Caco-2 (cell line): ENCODE data around the gene SLC25A21. TPM values are rescaled to one million over a fixed set of nuclear protein-coding genes. Genes with fewer than 3 reads are reported as not detected.

Experiments used
- BruUV-seq: library from RNA; stranded (reverse); fragments of 400-500 nt; replicated peaks from 2 replicates; lab custom pipeline; 2021; lab: Mats Ljungman, UMichigan
- CTCF ChIA-PET: fragments of 300-600 bp; sonication (Branson Sonifier 250); formaldehyde crosslinking; loops from one replicate; lab custom pipeline; 2022; ENCODE audit warnings: antibody characterized with exemption; lab: Charles Lee
- POLR2A ChIA-PET: fragments of 300-600 bp; sonication (Branson Sonifier 250); formaldehyde crosslinking; loops from one replicate; lab custom pipeline; 2022; ENCODE audit warnings: antibody characterized with exemption; lab: Charles Lee
- DNase-seq, 2 experiments: peaks; one replicate each; pipeline versions ENCODE4 v3.0.0 to v3.0.0-alpha.2; 2020 to 2022
- H3K27me3 ChIP-seq: replicated peaks from 2 replicates; pipeline ENCODE4 v1.6.0; 2011; ENCODE audit warnings: low read length; ENCODE audit not compliant: control insufficient read depth, insufficient read depth
- H3K36me3 ChIP-seq: 2 replicates; pipeline ENCODE4 v1.5.1; 2011; ENCODE audit warnings: low read length; ENCODE audit not compliant: control insufficient read depth, insufficient read depth
- H3K4me1 ChIP-seq: fragments of 250-450 bp; sonication (Bioruptor Pico); 2 replicates; pipeline ENCODE4 v1.5.1; 2020; ENCODE audit warnings: mild to moderate bottlenecking
- H3K4me3 ChIP-seq: 2 replicates; pipeline ENCODE4 v1.5.1; 2011; ENCODE audit warnings: low read depth, mild to moderate bottlenecking, control low read depth, low read length
- H3K9me3 ChIP-seq: fragments of 250-450 bp; sonication (Bioruptor Pico); 2 replicates; pipeline ENCODE4 v1.5.1; 2020; ENCODE audit warnings: mild to moderate bottlenecking, moderate library complexity
- H3K27ac Mint-ChIP-seq: one replicate; pipeline ENCODE4 v1.8.0; 2022; ENCODE audit warnings: mixed read lengths; ENCODE audit not compliant: unreplicated experiment
- H3K27me3 Mint-ChIP-seq: one replicate; pipeline ENCODE4 v1.8.0; 2022; ENCODE audit warnings: mixed read lengths; ENCODE audit not compliant: insufficient read depth, unreplicated experiment
- H3K36me3 Mint-ChIP-seq: one replicate; pipeline ENCODE4 v1.8.0; 2022; ENCODE audit warnings: mild to moderate bottlenecking, mixed read lengths; ENCODE audit not compliant: insufficient read depth, unreplicated experiment
- H3K4me1 Mint-ChIP-seq: one replicate; pipeline ENCODE4 v1.8.0; 2022; ENCODE audit warnings: low read depth, mixed read lengths; ENCODE audit not compliant: unreplicated experiment
- H3K4me3 Mint-ChIP-seq: one replicate; pipeline ENCODE4 v1.8.0; 2022; ENCODE audit warnings: mild to moderate bottlenecking, moderate library complexity, mixed read lengths; ENCODE audit not compliant: unreplicated experiment
- H3K9me3 Mint-ChIP-seq: one replicate; pipeline ENCODE4 v1.8.0; 2022; ENCODE audit warnings: mixed read lengths; ENCODE audit not compliant: unreplicated experiment
- CTCF ChIP-seq, 2 experiments: fragments of 200-600 bp in 1 of 2; IDR thresholded peaks; 1 replicate in 1 of 2; 2 replicates in 1 of 2; pipeline versions ENCODE4 v1.5.1 to v1.8.0; 2011 to 2022; ENCODE audit warnings: antibody characterized with exemption in 1 of 2, control low read depth in 1 of 2, inconsistent platforms in 1 of 2, low read depth in 1 of 2, low read length in 1 of 2, mild to moderate bottlenecking in 1 of 2, moderate library complexity in 1 of 2; ENCODE audit not compliant: insufficient read depth in 1 of 2, severe bottlenecking in 1 of 2, unreplicated experiment in 1 of 2
- intact Hi-C: fragments of 100-400 bp; cut with micrococcal nuclease; formaldehyde crosslinking; loops from one replicate; pipeline ENCODE4 v1.10.0; 2022; ENCODE audit not compliant: unreplicated experiment
- total RNA-seq: library from RNA; stranded (reverse); gene quantifications from 2 replicates; pipeline ENCODE4 v1.2.3, GENCODE V29; 2022

SLC25A21 gene
- total RNA-seq, 1 experiment from 2014 or later: 3.2 TPM

- Mint-ChIP-seq H3K27ac (no peak overlapping the region), H3K27me3 (no peaks in the 10 kb centered on the region), H3K36me3 (no peaks in the 10 kb centered on the region), H3K4me3 (no peak overlapping the region), H3K4me1 (peaks cover 20% of the 10 kb centered on the region), H3K9me3 (no peaks in the 10 kb centered on the region)
- Histone ChIP-seq H3K4me3 (no peak overlapping the region), H3K4me1 (peaks cover 15% of the 10 kb centered on the region; the same call in 1 of the 2 replicates), H3K27me3 (no peaks in the 10 kb centered on the region), H3K36me3 (no peaks in the 10 kb centered on the region; the same call in 1 of the 2 replicates), H3K9me3 (peaks cover 13% of the 10 kb centered on the region)
- peak in 1 of 2 experiments; percentile 41 for DNase-seq
- ChIA-PET POLR2A (no interaction called here), CTCF (no interaction called here)
- TF ChIP-seq CTCF (IDR thresholded peaks at IDR 0.05; ENCODE audit: insufficient read depth in 1 of 2, low read depth in 1 of 2, low read length in 1 of 2, severe bottlenecking in 1 of 2, unreplicated experiment in 1 of 2): no peak
- intact Hi-C loops: loop anchor here (1.0 to 10.0 kb wide), 2 partner anchors 97 to 142 kb away; no protein-coding TSS in a partner anchor
- no TSS peak for BruUV-seq
Observed at GRCh38 chr14:37122288-37122687, 50.1 kb downstream of the SLC25A21 start.

- H3K9me3 Mint-ChIP-seq: no peaks in the 10 kb centered on the region
- POLR2A ChIA-PET: no interaction called here
- intact Hi-C loops: no loop called here
Observed at GRCh38 chr14:37118673-37119366, 53.6 kb downstream of the SLC25A21 start.

More at GRCh38 chr14:37118673-37119366, 53.6 kb downstream of the SLC25A21 start:
- no peak overlapping the region for H3K4me3 ChIP-seq
- peaks cover 18% of the 10 kb centered on the region; the same call in 1 of the 2 replicates for H3K4me1 ChIP-seq
- Mint-ChIP-seq H3K4me1 (peaks cover 20% of the 10 kb centered on the region), H3K27ac (no peak overlapping the region), H3K36me3 (no peaks in the 10 kb centered on the region), H3K27me3 (no peaks in the 10 kb centered on the region), H3K4me3 (no peak overlapping the region)
- no peaks in the 10 kb centered on the region for H3K27me3 ChIP-seq
- CTCF ChIA-PET: no interaction called here
- peaks cover 13% of the 10 kb centered on the region for H3K9me3 ChIP-seq
- DNase-seq: no peak
- no TSS peak for BruUV-seq
- no peak for TF ChIP-seq CTCF (IDR thresholded peaks at IDR 0.05; ENCODE audit: insufficient read depth in 1 of 2, low read depth in 1 of 2, low read length in 1 of 2, severe bottlenecking in 1 of 2, unreplicated experiment in 1 of 2)
- no peaks in the 10 kb centered on the region; the same call in 1 of the 2 replicates for H3K36me3 ChIP-seq
